Stimulated activated CD8-positive, alpha-beta memory T cell treated with anti-CD3 and anti-CD28 coated beads, Interleukin-4, amount 100 ng/mL, for 48 hours (primary cell): ENCODE results near the gene RARRES1.
"Not testable (repeated sequence)": the region's sequence is repeated elsewhere in the genome, so short reads cannot be mapped to it uniquely, and the experiment has no call there.

Source experiments
- DNase-seq: peaks from one replicate; pipeline ENCODE4 v3.0.0-alpha.2; 2020

Gene RARRES1

GRCh38 chr3:158731486-158731885 is 771 bp downstream of the RARRES1 start:
- DNase-seq, result no peak

- DNase-seq, result no peak
These were observed 3.4 kb downstream of the RARRES1 start for GRCh38 chr3:158728851-158729250.

GRCh38 chr3:158728061-158728377 is 4.2 kb downstream of the RARRES1 start:
- DNase-seq, result no peak

GRCh38 chr3:158727206-158728060 is 4.8 kb downstream of the RARRES1 start:
- DNase-seq, result peak; percentile 41

- DNase-seq, result no peak
These were observed 6.8 kb downstream of the RARRES1 start for GRCh38 chr3:158725348-158726011.

GRCh38 chr3:158723991-158724390 is 8.3 kb downstream of the RARRES1 start:
- DNase-seq, result no peak

- DNase-seq, result no peak
These were observed 10.1 kb downstream of the RARRES1 start for GRCh38 chr3:158722108-158722507.

- no peak for DNase-seq
These were observed 13.6 kb downstream of the RARRES1 start for GRCh38 chr3:158718490-158719170.

- no peak for DNase-seq
These were observed 14.7 kb downstream of the RARRES1 start for GRCh38 chr3:158717576-158717975.

- no peak for DNase-seq
These were observed 19.2 kb downstream of the RARRES1 start for GRCh38 chr3:158713094-158713499.

- no peak for DNase-seq
These were observed 19.8 kb downstream of the RARRES1 start for GRCh38 chr3:158712443-158712842.

- DNase-seq, result no peak
These were observed 20.4 kb downstream of the RARRES1 start for GRCh38 chr3:158711886-158712285.

- DNase-seq, result no peak
These were observed 21.7 kb downstream of the RARRES1 start for GRCh38 chr3:158710601-158711000.

GRCh38 chr3:158709666-158710083 is 22.6 kb downstream of the RARRES1 start:
- DNase-seq, result no peak

GRCh38 chr3:158703566-158703965 is 28.7 kb downstream of the RARRES1 start:
- no peak for DNase-seq

GRCh38 chr3:158702815-158703481 is 29.3 kb downstream of the RARRES1 start:
- no peak for DNase-seq

GRCh38 chr3:158701420-158702065 is 30.7 kb downstream of the RARRES1 start:
- no peak for DNase-seq

GRCh38 chr3:158700559-158700958 is 31.7 kb downstream of the RARRES1 start:
- no peak for DNase-seq

- no peak for DNase-seq
These were observed 35.6 kb downstream of the RARRES1 start for GRCh38 chr3:158696618-158697017.

GRCh38 chr3:158693866-158694456 is 38.3 kb downstream of the RARRES1 start:
- DNase-seq, result not testable (repeated sequence)

- DNase-seq, result no peak
These were observed 47.1 kb downstream of the RARRES1 start for GRCh38 chr3:158685159-158685558.

GRCh38 chr3:158683230-158683962 is 48.9 kb downstream of the RARRES1 start:
- no peak for DNase-seq
